Measurements from ENCODE around the gene IDH2. TPM values are rescaled to one million over a fixed set of nuclear protein-coding genes. Genes with fewer than 3 reads are reported as not detected.

The IDH2 gene
- 52.3 and 65.7 TPM in 2 replicates for total RNA-seq

GRCh38 chr15:90101969-90102890 is at the start of gene IDH2:
TSS of gene IDH2 (minus strand) at chr15:90102468. CDS start at chr15:90102390, 78 bp downstream.

Small RNAs within 50 kb of the gene (small RNA-seq; reads per million reads assigned to genes)
- not detected for gene RF00066 (ENCODE audit: low replicate concordance)

Other genes with a start within 250 kb of the IDH2 start
- 57.7 and 83.8 TPM in 2 replicates for gene AP3S2, start 208.5 kb downstream of the IDH2 start, total RNA-seq
- gene ARPIN, start 189.5 kb downstream of the IDH2 start, total RNA-seq = 9.6 and 14.0 TPM in 2 replicates
- 11.6 and 29.2 TPM in 2 replicates for gene ZNF710, start 101.1 kb downstream of the IDH2 start, total RNA-seq
- gene SEMA4B, start 98.9 kb upstream of the IDH2 start, total RNA-seq = 23.9 and 27.2 TPM in 2 replicates
- 21.9 and 37.0 TPM in 2 replicates for gene CIB1, start 131.5 kb upstream of the IDH2 start, total RNA-seq
- gene GDPGP1, start 131.7 kb upstream of the IDH2 start, total RNA-seq = 3.3 and 6.3 TPM in 2 replicates
- not detected in 2 replicates for gene TTLL13, start 147.1 kb upstream of the IDH2 start, total RNA-seq
- gene NGRN, start 163.2 kb upstream of the IDH2 start, total RNA-seq = 61.9 and 80.7 TPM in 2 replicates
- 0.44 and 1.3 TPM in 2 replicates for gene ZNF774, start 249.8 kb upstream of the IDH2 start, total RNA-seq